GM15510 (cell line): ENCODE measurements around the gene BCDIN3D.

ENCODE experiments used
- POLR2A ChIP-seq: IDR thresholded peaks from 3 replicates; pipeline ENCODE4 v1.6.1; 2011; ENCODE audit warnings: borderline replicate concordance; ENCODE audit not compliant: insufficient read length; ENCODE audit errors: extremely low read depth

The BCDIN3D gene

DNA sequence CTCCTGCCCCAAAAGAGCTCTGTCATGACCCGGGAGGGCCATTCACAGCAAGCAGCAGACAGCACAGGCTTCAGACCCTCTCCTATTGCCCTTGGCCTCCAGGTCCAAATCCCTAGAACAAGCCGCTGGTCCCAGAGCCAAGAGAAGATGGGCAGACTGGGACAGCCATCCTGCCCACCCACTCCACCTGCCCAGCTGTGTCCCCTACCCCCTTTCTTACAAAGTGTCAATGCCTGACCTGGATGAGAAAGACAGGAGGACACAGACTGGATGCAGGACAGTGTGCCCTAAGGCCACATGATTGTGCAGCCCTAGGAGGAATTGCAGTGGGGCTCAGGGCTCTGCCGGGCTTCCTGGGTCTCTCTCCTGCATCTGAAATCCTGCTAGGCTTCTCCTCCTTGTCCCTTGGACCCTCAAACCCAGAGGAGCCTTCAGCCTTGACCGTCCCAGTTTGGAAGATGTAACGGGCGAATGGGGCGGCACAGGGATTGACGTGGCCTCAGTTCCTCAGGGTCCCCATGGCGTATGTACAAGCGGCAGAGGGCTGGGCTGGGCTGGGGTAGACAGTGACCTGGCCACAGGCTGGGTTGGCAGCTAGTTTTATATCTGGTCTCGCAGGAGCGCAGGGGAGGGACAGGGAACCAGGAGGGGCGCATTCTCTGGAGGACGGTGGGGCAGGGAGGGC is 27.1 kb upstream of the BCDIN3D start:
- no peak for TF ChIP-seq POLR2A

DNA sequence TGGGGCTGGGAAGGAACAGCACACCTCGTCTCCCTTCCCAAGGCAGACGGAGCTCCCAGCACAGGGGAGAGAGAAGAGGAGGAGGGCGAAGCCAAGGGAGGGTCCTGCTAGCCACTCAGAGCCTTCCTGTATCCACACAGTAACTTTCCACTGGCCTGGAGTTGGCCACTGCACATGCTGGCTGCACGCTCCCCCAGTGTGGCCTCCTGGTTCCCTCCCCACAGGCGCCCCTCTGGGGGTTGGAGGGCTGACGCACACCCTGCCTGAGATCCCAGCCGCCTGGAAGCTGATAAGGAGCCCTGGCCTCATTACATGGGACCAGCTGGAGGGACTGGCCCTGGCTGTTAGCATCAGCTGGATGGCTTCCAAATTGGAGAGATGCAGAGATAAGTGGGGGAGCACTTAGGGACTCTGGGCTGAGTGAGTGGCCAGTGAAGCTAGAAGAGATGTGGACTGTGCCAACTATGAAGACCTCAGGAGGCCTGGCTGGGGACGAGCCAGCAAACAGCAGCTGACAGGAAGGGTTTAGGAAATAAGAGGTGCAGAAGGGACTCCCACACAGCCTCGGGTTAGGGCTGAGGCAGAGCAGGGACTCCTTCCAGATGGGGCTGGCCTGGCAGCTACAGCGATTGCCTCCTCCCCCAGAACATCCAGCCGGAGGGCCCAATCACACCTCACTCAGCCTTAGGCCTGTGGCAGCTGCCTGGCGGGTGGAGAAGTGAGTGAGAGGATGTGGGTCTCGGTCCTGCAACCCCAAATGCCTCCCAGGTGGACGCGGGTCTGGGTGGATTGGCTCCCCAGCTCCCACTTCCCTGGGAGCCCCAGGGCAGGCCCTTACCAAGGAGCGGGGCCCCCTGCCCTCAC is 26.3 kb upstream of the BCDIN3D start:
- no peak for TF ChIP-seq POLR2A

DNA sequence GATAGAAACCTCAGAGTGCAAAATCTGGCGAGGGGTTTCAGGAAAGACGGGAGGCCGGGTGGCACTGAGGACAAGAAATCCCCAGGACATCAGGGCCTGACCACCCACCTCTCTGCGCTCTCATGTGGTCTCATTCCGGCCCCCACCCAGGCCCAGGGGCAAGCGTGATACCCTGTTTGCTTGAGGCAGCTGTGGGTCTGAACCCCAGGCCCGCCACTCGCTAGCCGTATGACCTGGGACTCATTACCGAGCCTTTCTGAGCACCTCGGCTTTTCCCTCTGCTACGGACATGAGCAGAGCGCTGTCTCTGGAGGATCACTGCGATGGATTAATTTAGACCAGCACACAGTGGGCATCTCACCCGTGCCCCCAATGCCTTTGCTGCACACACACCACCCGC is 25.5 kb upstream of the BCDIN3D start:
- no peak for TF ChIP-seq POLR2A

DNA sequence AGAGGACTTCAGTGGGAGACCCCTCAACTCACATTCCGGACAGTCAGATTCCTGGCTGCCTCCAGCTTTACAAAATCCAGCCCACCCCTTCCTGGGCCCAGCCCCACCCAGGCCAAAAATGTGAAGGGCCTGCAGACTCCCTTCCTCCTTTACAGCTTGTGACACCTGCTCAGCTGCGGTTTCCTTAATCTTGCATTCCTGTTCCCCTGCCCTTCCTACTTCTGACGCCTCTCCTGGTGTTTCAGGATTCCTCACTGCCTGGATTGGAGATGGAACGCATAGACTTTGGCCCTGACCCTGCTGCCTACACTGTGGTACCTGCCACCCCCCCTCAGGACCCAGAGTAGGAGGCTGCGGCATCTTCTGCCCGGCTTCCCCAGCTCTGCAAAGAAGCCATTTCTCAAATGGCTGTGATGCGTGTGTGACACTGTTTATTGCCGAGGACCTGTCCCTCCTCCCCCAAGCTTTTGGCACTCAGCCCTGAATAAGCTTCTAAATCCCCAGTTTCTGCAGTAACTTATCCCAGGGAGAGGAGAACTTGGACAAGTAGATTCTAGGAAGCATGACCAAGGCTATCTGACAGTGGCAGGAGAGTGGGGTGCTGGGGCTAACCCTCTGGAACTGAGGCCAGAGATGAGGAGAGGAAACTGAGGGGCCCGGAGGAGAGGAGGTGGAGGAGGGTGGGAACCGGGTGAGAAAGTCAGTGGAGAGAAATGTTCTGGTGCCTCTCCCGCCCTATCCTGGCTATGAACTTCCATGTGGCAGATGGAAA is 24.9 kb upstream of the BCDIN3D start:
- no peak for TF ChIP-seq POLR2A

DNA sequence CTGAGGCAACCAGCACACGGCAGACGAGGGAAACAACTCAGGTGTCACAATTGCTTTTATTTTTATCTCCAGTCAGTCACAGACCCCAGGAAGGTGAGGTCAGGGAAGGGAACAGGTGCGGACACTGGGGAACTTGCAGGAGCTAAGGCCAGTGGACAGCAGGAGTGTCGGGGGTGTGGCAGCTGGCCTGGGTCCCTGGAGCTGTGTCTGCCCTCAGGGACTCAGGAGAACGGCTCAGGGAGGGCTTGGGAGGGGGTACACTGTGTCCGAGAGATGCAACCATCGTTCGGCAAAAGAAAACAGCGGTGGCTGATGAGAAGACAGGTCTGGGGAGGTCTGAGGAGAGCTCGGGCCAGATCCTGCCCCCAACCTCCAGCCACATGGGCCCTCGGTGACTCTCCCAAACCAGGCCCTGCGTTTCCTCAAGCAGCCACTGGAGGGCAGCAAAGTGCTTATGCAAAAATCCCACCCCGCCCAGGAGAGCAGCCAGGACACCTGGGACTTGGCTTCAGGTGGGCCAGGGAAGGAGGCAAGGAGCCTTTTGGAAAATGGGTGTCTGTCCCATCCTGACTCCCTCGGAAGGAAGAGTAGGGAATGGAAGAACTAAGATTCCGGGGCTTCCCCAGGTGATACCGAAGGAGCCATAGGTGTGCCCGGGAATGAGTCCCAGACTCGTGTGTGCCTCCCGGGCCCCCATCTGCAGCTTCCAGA is 24.1 kb upstream of the BCDIN3D start:
- TF ChIP-seq POLR2A = no peak

DNA sequence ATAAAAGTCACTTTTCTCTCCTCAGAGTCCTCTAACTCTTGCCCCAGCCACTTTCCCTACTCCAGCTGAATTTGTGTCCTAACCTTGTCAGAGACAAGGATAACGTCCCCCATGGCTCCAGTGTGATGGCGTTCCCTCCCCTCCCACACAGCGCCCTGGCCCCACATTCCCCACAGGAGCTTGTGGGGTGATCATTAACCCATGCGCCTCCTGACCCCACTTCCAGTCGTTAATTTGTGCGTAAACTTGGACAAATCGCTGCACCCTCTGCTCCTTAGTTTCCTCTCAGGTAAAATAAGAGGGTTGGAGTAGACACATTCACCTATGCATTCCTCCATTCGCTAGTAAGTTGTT is 22.9 kb upstream of the BCDIN3D start:
- TF ChIP-seq POLR2A = no peak

DNA sequence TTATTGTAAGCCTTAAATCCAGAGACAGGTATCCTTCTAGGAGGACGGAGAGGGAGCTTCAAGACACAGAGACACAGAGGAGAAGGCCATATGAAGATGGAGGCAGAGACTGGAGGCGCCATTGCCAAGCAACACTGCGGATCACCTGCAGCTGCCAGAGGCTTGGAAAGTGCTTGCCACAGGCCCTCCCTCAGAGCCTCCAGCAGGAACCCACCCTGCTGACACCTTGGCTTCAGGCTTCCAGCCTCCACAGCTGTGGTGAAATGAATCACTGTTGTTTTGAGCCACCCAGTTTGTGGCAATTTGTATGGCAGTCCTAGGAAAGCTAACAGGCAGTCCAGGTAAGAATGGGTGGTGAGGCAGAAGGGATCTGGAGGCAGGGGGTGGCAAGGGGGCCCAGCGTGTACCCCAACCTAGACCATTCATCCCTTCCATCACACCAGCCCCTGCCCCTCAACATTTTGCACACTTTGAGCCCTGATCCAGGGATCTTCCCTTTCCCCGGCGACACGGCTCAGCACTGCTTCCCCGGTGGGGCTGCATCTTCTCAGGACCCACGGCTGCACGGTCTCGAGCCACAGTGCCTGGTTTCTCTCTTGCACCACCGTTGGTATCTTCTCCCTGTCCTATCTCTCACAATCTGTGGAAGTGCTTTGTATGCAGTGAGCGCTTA is 22.3 kb upstream of the BCDIN3D start:
- no peak for TF ChIP-seq POLR2A

DNA sequence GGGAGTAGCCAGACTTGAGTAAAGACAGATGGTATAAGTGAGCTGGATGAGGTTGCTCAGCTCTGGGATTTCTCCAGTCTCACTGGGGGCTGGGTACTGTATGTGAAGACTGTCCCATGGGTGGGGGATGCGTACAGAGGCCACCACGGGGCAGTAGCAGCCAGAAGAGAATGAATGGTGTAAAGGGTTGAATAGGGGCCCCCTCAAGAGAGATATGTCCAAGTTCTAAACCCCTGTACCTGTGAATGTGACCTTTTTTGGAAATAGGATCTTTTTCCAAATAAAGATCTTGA is 21.8 kb upstream of the BCDIN3D start:
- TF ChIP-seq POLR2A = no peak

DNA sequence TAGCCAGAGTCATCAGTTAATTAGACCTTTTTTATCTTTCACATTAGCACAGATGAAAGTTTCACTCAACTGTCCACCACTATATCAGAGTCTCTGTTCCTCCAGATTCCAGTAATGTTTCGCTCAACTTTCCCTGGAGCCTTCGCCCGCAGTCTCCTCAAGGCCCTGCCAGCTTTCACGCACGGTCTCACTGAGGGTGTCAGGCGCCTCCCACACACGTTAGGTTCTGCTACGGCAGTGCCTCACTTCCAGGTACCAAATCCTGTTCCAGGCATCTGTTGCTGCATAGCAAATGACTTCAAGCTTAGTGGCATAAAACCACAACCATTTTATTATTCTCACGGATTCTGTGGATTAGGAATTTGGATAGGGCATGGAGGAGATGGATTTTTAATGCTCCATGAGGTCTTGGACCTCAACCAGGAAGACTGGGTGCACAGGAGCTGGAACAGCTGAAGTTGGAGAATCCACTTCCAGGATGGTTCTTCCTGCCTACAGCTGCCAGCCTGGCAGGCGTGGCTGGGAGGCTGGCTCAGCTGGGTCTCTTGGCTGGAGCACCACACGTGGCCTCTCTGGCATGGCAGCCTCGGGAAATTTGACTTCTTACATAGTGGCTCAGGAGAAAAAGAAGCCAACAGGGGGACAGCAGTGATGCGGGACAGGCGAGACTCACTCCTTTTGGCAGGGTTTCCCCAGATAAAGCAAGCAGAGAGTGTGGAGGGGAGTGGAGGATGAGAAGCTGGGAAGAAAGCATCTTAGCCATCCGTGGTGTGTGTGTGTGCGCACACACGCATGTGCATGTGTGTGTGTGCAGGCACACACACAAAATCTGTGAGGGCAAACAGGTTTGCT is 21.3 kb upstream of the BCDIN3D start:
- TF ChIP-seq POLR2A = no peak

DNA sequence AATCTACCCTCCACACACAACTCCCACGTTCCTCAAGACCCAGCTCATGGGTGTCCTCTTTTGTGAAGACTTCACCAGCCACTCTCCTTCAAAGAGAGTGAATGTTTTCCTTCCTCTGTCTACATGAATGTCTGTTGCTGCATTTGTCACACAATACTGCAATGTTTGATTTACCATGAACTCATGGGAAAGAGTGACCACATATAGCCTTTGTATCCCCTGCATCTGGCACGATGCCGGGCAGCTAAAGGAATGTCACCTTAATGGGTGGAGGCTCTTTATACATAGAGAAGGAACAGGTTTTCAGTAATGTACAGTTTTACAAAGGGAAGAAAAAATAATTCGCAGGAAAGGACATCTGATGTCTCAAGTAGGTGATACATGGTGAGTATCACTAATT is 12.1 kb upstream of the BCDIN3D start:
- TF ChIP-seq POLR2A = no peak

DNA sequence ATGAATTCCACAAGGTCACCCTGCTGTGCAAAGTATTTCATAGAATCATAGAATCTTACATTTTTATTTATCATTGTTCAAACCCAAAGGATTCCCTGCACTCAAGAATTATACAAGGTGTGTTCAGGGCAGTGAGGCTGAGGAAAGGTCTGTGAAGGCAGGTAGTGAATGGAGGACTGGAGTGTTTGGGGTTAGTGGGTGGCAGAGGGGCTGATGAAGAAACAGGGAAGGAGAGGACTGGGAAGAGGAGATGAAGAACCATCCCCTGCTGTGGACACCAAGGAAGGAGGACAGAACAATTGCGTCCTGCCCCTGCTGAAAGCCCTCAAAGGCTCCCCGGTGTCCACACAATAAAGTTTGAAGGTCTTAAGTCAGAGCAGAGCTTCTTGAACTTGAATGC is 10.8 kb upstream of the BCDIN3D start:
- TF ChIP-seq POLR2A = no peak

DNA sequence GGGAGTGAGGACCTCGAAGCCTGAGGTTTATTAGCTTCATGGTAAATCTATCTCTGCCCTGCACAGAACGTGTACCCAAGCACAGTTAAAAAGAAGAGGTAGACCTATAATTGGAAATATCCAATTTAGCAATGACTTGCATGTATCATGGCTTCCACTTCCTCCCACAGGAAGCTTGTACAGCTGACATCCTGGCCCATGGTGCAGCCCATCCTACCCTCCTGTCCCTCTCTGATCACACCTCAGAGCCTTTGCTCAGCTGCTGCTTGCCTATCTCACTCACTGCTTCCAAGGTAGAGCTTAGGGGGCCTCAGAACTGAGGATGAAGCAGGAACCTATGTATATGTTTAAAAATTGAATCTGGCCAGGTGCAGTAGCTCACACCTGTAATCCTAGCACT is 4.3 kb upstream of the BCDIN3D start:
- TF ChIP-seq POLR2A = no peak

DNA sequence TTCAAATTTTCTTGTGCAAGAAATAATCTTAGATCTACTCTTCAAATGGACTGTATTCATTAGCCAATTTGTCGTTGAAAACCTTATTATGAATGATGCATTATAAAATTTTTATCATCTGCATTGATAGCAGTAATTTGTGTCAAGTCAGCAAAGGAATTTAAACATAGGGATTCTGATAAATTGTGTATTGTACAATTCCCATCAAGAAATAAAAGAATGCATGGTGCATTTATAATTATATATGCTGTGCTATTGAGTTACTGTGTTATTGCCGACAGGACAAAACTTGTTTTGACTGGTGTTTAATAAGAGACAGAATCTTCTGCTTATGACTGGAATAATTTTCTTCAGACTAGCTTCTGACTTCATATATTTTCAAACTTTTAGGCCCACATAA is 3.1 kb upstream of the BCDIN3D start:
- no peak for TF ChIP-seq POLR2A
